Right kidney (tissue), 1 donor: ENCODE data around the gene TRIM8.
"Not testable (repeated sequence)": the region's sequence is repeated elsewhere in the genome, so short reads cannot be mapped to it uniquely, and the experiment has no call there.

Source experiments
- DNase-seq: peaks from one replicate; pipeline ENCODE4 v3.0.0-alpha.2; 2016

The TRIM8 gene

DNA sequence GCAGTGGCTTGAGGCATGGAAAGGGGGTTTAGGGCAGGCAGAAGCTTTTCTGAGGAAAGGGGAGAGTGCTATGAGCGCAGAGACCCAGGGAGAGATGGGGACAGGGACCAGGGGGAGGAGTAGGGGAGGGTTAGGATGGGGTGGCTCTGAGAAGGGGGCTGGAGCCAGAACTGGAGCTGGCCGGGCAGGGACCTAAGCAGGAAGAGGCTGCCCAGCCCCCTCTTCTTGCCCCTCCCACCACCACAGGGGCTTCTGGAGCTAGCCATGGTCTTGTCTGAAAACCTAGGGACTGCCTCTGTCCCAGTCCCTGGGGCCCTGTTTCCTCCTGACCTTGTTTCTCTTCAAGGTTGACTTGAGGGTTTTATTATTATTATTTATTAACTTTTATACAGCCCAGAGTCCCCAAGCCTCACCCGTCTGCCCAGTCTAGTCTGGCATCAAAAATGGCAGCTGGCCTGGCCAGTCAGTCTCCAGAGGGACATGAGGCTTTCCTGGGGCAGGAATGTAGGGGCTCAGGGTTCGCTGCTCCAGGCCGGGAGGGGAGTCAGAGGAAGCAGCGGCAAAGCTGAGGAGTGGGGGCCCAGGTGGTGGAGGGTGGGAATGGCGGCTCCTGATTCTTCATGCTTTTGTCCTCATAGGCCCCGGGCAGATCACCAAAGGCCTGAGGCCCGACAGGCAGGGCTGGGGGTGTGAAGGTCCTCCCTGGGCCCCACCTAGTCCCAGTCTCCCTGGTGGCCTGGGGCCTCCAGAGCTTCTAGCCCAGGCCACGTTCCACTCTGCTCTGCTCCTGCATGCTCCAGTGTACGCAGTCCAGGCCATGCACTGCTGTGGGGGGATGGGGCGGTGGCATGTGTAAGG is 5.7 kb downstream of the TRIM8 start:
- no peak for DNase-seq

DNA sequence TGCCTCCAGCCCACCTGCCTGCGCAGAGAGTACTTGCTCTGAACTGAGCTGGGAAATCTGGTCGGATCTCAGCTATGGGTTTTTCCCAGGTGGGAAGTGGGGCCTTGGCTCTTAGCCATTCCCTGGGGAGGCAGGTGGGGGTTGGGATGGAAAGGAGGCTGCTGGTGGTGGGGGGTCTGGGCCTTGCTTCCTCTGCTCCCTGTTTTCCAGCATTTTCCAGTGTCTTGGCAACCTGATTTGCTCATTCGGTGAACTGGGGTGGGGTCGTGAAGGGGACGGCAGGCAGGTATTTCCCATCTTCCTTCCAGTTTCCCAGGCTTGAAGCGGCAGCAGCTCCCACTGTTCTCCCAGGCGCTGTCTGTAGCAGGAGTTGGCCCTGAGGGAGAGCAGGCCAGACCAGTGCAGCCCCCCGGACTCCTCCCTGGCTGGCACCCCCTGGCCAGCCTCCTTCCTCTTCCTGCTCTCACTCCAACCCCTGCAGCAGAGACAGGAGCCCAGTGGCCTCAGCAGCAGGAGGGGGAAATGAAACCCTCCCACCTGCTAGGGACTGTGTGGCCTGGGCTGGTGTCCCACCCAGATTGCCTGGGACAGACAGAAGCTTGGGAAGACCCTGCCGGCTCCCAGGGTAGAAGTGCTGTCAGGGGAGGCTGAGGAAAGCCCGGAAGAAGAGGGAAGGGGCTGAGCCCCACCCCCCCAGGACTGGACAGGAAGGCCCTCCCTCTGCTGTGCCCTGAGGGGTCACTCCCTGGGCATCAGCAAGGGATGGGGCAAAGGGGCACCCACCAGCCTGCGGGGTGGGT is 6.6 kb downstream of the TRIM8 start:
- DNase-seq, result no peak

DNA sequence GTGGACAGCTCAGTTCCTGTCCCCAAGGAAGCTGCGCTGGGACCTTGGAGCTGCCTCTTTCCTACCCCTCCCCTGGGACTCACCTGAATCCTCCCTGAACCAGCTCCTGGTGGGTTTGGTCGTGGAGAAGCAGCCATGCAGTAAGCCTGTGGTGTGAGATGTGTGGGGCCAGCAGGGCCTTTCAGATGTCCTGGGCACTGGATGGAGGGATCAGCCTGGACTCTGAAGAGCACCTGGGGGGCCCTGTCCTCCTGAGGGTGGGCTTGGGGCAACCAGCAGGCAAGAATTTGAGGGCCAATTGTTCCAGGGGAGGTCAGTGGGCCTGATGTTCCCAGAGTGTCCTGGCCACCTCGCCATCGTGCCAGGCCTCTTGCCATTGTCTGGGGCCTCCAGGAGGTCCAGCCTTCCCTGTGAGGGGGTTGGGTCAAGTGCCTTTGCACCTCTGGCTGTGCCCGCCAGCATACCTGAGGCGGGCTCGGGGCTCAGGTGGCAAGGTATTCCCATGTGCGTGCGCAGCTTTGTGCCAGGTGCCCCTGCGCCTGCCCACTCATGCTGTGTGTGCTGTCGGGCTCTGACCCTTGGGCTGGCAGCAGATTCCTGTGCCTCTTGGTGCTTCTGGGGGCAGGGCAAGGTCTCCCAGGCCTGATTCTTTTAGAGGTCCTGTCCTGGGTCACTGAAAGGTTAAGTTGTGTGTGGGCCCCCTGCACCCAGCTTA is 7.3 kb downstream of the TRIM8 start:
- DNase-seq, result no peak

DNA sequence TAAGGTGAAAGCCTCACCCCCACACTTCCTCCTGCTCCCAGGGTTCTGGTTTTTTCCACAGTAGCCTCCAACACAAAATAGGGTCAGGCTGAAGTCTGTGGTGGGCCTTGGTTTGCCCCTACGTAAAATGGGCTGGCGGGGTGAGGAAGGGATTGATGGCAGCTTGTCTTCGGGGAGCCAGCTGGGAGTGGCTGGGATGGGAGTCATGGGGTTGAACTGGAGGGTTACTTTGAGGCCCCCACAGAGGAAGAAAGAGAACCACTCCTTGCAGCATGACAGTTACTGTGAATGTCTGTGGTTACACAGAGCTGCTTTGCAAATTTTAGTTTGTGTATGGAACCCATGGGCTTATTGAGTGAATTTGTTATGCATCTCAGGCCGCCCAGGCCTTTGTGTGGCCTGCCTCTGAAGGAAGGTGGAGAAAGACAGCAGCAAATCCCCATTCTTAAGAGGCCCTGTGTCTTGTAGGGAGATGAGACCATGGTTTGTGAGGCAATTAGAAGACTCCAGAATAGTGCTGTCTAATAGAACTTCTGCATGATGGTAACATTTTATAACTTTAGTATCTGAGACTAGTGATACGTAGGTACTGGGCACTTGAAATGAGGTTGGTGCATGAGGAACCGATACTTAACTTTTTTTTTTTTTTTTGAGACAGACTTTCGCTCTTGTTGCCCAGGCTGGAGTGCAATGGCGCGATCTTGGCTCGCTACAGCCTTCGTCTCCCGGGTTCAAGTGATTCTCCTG is 8.1 kb downstream of the TRIM8 start:
- DNase-seq, result no peak

DNA sequence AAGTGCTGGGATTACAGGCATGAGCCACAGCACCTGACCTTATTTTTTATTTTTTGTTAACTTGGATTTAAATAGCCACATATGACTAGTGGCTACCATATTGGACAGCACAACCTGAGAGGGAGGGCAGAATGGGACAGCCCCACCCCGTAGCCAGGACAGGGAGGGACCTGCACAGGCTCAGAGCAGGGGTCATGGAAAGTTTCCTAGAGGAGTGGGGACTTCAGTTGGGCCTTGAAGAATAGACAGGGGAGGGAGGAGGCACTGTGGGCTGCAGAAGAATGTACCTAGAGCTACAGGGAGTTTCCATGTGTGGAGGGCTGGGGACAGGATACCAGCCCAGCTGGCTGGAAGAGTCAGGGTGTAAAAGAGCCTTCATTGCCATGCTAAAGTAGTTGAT is 8.8 kb downstream of the TRIM8 start:
- DNase-seq, result no peak

DNA sequence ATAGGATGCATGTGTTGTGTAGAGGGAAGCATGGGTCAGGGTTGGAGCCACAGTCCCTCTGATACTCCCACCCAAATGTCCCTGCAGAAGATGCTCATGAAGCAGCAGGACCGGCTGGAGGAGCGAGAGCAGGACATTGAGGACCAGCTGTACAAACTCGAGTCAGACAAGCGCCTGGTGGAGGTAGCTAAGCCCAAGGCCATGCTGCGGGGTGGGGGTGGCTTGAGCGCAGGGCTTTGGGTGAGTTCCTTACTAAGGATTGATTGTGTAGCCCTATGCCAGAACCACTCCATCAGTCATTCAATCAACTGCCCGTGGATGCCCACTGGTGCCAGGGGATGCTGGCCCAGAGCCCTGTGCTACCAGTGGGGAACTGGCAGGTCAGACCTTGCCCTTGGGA is 10.3 kb downstream of the TRIM8 start:
- no peak for DNase-seq

DNA sequence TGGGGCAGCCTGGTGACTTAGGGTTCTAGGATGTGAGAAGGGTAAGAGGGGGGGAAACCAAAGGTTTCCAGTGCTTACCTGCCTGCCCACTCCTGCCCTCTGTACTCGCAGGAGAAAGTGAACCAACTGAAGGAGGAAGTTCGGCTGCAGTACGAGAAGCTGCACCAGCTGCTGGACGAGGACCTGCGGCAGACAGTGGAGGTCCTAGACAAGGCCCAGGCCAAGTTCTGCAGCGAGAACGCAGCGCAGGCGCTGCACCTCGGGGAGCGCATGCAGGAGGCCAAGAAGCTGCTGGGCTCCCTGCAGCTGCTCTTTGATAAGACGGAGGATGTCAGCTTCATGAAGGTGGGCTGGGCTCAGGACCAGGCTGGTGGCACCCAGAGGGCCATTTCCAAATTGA is 10.7 kb downstream of the TRIM8 start:
- DNase-seq, result no peak

DNA sequence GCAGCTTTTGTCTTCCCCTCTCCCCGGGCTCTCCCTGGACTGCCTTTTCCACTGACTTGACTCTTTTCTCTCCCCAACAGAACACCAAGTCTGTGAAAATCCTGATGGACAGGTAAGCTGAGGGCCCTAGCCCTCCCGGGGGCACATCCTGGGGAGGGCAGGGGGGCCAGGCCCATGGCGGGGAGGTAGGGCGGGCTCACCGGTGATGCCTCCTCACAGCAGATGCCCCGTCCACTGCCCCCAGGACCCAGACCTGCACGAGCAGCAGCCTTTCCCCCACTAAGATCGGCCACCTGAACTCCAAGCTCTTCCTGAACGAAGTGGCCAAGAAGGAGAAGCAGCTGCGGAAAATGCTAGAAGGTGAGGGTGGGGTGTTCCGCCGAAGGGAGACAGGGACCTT is 11.7 kb downstream of the TRIM8 start:
- no peak for DNase-seq

DNA sequence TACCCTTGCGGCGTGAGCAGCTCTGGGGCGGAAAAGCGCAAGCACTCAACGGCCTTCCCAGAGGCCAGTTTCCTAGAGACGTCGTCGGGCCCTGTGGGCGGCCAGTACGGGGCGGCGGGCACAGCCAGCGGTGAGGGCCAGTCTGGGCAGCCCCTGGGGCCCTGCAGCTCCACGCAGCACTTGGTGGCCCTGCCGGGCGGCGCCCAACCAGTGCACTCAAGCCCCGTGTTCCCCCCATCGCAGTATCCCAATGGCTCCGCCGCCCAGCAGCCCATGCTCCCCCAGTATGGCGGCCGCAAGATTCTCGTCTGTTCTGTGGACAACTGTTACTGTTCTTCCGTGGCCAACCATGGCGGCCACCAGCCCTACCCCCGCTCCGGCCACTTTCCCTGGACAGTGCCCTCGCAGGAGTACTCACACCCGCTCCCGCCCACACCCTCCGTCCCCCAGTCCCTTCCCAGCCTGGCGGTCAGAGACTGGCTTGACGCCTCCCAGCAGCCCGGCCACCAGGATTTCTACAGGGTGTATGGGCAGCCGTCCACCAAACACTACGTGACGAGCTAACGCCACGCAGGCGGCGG is 12.6 kb downstream of the TRIM8 start:
- DNase-seq, result no peak

DNA sequence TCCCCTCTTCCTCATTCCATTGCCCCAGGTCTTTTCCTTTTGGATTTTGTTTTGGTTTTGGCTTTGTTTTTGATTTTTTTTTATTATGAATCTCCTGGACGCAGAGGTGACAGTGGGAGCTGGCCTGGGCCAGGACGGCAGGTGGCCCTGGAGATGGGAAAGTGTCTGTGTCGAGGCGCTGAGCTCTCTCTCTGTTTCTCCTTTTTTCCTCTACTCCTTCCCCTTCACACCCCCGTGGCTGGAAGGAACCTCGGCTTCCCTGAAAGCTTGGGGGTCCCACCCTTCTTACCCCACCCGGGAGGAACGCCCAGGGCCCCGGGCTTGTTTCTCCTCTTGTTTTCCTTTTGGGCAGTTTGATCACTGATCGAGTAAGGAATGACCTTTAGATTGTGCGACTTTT is 13.2 kb downstream of the TRIM8 start:
- no peak for DNase-seq

DNA sequence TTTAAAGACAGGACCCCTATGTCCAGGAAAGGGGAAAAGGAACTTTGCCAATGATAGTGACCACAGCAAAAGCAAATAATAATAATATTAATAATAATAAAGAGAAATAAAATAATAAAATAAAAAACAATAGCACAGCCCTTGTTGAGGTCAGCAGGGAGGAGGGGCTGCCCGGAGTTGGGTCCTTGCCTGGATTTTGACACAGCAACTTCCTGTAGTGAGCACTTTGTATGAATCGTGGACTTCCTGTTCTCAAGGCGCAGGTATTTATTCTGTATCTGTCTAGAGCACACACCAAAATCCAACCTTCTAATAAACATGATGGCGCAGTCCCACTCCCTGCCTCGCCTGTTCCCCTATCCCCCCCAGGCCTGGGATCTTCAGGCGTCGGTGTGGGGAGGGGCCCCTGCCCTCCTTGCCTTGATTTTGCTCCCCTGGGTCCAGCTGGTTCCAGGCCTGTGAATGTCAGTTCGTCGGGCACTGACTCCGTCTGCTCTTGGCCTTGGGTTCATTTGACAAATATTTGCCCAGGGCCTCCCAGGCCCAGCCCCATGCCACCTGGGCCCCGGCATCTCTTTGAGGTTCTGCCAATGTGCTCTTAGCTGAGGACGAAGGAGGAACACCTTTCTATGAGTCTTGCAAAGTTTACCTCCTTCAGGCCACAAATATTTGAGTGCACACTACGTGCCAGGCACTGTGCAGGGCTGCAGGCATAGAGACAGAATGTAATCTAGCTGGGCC is 13.9 kb downstream of the TRIM8 start:
- no peak for DNase-seq

DNA sequence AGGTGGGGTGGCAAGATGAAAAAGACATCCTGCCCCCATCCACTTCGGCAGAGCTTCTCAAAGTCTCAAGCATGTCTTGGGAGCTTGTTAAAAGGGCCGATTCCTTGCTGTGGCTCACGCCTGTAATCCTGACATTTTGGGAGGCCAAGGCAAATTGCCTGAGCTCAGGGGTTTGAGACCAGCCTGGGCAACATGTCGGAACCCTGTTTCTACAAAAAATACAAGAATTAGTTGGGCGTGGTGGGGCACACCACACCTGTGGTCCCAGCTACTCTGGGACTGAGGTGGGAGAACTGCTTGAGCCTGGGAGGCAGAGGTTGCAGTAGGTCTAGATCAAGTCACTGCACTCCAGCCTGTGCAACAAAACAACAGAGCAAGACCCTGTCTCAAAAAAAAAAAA is 14.5 kb downstream of the TRIM8 start:
- no peak for DNase-seq

DNA sequence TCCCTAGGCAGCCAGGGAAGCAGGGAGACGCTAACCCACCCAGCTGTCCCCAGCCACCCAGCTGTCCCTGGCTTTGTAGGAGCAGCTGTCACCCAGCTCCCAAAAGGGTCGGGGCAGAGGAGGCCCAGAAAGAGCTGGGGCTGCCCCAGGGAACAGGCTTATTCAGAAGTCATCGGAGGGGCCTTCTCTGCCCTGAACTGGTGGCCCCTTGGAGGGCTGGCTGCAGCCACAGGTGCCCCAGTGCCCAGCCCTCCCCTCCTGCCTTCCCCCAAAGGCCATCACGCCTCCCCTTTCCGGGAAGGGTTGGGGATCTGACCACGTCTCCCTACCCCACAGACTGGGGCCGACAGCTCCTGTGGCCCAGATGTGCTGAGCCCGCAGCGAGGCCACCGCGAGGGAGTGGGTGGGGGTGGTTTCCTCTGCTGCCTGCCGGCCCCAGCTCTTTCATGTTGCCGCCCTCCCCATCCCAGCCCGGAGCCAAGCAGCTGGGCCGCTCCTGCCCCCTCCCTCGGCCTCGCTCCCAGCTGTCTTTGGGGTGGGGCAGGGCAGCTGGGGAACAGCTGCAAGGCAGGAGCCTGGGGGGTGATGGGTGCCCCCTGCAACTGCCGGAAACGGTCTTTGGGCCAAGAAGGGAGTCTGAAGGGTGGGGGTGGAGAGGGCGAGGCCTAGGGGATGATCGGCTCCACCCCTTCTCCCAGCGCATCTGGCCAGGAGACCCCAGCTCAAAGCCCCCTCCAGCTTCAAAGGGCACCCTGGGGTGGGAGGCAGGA is 16.8 kb downstream of the TRIM8 start:
- peak; percentile 67 for DNase-seq

DNA sequence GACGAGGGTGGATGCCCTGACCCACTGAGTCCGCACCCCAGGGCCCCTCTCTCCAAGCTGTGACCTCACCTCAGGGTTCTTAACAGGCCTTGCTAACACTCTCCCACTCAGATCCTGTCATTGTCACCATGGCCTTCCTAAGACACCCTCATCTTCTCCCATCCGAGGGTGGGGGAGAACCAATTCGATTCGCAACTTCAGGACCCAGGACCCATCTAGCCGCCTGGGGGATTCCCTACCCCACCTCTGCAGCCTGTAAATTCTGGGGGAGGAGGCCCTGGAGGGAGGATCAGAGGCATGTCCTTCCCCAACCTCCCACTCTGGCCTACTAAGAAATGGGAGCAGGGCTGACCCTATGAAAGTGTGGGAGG is 17.4 kb downstream of the TRIM8 start:
- DNase-seq, result no peak

DNA sequence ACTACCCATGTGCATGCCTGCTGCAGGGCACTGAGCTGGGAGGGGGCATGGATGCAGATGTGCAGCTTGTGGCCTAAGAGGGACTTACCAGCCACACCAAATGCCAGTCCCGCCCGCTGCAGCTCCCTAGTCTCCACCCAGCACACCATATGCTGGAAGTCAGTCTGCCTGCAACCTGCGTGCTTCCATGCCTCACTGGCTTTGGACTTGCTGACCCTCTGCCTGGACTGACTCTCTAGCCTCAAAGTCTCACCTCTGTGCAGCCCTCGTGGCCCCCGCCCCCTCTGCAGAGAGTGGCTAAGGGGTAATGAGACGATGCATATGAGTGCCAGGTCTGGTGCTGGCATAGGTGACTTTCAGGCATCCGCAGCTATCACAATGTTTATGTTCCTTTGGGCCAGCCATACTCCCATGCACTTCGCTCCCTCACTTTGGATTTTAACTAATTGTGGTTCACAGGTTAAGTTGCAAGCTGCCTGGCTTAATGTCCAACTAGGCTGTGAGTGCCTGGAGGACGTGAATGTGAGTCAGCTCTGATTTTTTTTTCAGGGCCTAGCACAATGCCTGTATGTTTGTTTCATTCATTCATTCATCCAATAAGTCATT is 21.7 kb downstream of the TRIM8 start:
- DNase-seq, result no peak

DNA sequence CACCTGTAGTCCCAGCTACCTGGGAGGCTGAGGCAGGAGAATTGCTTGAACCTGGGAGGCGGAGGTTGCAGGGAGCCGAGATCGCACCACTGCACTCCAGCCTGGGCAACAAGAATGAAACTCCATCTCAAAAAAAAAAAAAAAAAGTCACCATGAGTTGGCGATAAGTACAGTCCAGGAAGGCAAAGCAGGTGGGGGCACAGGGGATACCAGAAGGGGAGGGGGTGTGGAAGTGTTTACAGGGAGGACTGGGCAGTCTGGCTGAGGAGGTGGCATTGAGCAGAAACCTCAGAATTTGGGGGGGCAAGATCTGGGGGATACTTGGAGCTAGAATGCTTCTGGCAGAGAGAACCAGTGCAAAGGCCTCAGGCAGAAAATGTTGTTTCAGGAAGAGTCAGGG is 23.1 kb downstream of the TRIM8 start:
- DNase-seq, result not testable (repeated sequence)

DNA sequence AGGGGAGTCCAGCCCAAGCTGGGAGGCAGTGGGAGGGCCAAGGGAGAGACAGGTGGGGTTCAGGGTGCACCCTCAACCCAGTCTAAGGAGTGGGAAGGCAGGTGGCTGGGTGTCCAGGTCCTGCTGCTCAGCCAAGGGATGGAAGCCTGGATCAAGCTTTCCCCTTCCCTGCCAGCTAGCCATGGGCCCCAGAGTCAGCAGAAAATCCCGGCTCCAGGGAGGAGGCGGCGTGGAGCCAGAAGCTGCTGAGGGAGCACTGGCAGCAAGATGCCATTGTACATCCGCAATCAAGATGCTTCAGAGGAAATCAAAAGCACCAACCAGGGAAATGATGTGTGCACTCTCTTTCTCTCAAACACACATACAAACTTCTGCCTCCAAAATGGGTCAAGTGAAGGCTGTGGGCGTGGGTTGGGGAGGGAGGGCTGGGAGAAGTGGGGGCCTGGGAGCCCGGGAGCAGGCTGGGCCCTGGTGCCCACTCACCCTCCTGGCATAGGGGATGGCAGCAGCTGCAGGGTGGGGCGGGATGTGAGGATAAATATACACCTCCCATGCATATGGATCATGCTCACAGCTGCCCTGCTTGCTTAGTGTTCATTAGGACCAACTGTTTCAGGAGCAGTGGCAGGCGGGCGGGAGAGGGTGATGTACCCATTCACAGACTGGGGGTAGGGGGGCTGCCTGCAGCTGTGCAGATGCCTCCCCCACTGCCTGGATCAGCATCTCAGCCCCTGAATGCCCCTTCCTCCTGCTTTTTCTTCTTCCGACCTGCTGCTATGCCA is 24.2 kb downstream of the TRIM8 start:
- no peak for DNase-seq

DNA sequence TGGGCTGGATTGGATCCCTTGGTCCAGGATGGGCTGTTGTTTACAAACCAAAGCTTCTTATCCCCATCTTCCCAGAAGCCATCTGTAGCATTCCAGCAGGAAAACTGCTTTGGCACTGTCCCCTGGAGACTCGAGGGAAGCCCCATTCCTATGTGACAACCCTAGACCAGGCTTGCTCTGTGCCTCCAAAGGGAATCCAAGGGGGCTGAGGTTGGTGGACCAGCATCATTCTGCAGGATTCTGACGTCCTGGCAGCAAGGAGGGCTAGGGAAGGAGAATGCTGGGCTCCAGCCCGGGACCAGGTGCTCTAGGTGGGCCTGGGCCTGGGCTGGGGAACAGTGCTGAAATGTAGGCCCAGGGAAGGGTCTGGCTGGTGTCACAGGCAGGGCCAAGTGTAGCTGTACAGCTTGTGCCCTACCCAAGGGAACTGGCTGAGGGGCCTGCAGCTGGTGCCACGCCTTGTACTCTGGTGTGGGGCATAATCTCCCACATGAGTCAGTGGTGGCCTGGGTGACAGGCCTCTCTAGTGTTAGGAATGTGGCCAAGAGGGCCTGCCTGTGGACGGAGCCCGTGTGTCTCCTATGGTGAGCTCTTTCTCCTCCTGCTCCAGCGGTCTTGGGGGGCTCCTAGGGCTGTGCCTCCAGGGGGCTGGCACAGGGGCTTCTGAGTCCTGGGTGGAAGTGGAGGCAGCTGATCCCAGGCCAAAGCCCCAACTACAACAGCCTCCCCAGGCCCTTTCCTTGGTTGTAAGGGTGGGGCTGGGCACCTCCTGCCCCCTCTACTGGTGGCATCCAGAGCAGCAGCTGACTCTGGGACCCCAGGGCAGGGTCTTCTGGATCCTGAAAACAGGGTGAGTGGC is 25.2 kb downstream of the TRIM8 start:
- no peak for DNase-seq
